Activated T-helper 17 cell treated with anti-CD3 and anti-CD28 coated beads, Interleukin-2, amount 50 U/mL, for 72 hours (primary cell): ENCODE measurements around the gene PIGBOS1. TPM values are rescaled to one million over a fixed set of nuclear protein-coding genes. Genes with fewer than 3 reads are reported as not detected.
"Not testable (repeated sequence)": the region's sequence is repeated elsewhere in the genome, so short reads cannot be mapped to it uniquely, and the experiment has no call there.

Experiments used
- ATAC-seq: fragments of 150-1000 bp; cut with Tn5 transposase; replicated peaks from 2 replicates; pipeline ENCODE4 v1.10.0; 2021; ENCODE audit warnings: mild to moderate bottlenecking, moderate library complexity
- H3K27ac Mint-ChIP-seq: one replicate; pipeline ENCODE4 v1.8.0; 2022; ENCODE audit warnings: mixed read lengths
- H3K27me3 Mint-ChIP-seq: one replicate; pipeline ENCODE4 v1.8.0; 2022; ENCODE audit warnings: mixed read lengths
- H3K36me3 Mint-ChIP-seq: one replicate; pipeline ENCODE4 v1.8.0; 2022; ENCODE audit warnings: low read depth, mild to moderate bottlenecking, mixed read lengths
- H3K4me1 Mint-ChIP-seq: one replicate; pipeline ENCODE4 v1.8.0; 2022; ENCODE audit warnings: mixed read lengths
- H3K4me3 Mint-ChIP-seq: one replicate; pipeline ENCODE4 v1.8.0; 2022; ENCODE audit warnings: mild to moderate bottlenecking, mixed read lengths
- H3K9me3 Mint-ChIP-seq: one replicate; pipeline ENCODE4 v1.8.0; 2022; ENCODE audit warnings: mixed read lengths
- total RNA-seq, 2 donors: library from RNA; stranded (reverse); gene quantifications; one replicate each; pipeline ENCODE4 v1.2.3, GENCODE V29; 2022

The PIGBOS1 gene
- total RNA-seq, 2 donors from 2014 or later, result 7.8 to 10.9 TPM

GRCh38 chr15:55286442-55287189, 32.3 kb downstream of the PIGBOS1 start:
- not testable (repeated sequence) for H3K9me3 Mint-ChIP-seq, ATAC-seq, H3K27me3 Mint-ChIP-seq
- Mint-ChIP-seq H3K36me3 (peaks cover 76% of the 10 kb centered on the region), H3K4me1 (peaks cover 43% of the 10 kb centered on the region), H3K27ac (peak overlapping the region; percentile 97), H3K4me3 (peak overlapping the region; percentile 98)

- Mint-ChIP-seq H3K27me3 (no peaks in the 10 kb centered on the region), H3K36me3 (peaks cover 94% of the 10 kb centered on the region), H3K27ac (peak overlapping the region; percentile 96), H3K9me3 (no peaks in the 10 kb centered on the region), H3K4me3 (peak overlapping the region; percentile 98), H3K4me1 (peaks cover 65% of the 10 kb centered on the region)
- no peak for ATAC-seq
These were observed 34.5 kb downstream of the PIGBOS1 start for GRCh38 chr15:55284426-55284825.

GRCh38 chr15:55283379-55284147, 35.4 kb downstream of the PIGBOS1 start:
- H3K27ac Mint-ChIP-seq, result peak overlapping the region; percentile 96
- H3K4me3 Mint-ChIP-seq, result peak overlapping the region; percentile 98
- peak; percentile 44 for ATAC-seq
- H3K9me3 Mint-ChIP-seq, result no peaks in the 10 kb centered on the region
- peaks cover 74% of the 10 kb centered on the region for H3K4me1 Mint-ChIP-seq
- no peaks in the 10 kb centered on the region for H3K27me3 Mint-ChIP-seq
- peaks cover 95% of the 10 kb centered on the region for H3K36me3 Mint-ChIP-seq

- Mint-ChIP-seq H3K27me3 (no peaks in the 10 kb centered on the region), H3K4me1 (peaks cover 81% of the 10 kb centered on the region), H3K36me3 (peaks cover 94% of the 10 kb centered on the region), H3K27ac (peak overlapping the region; percentile 96), H3K4me3 (peak overlapping the region; percentile 98), H3K9me3 (no peaks in the 10 kb centered on the region)
- peak; percentile 22 for ATAC-seq
These were observed 36.6 kb downstream of the PIGBOS1 start for GRCh38 chr15:55282284-55282833.

- no peak for ATAC-seq
- H3K27me3 Mint-ChIP-seq, result no peaks in the 10 kb centered on the region
- peaks cover 88% of the 10 kb centered on the region for H3K4me1 Mint-ChIP-seq
- H3K4me3 Mint-ChIP-seq, result peak overlapping the region; percentile 98
- no peaks in the 10 kb centered on the region for H3K9me3 Mint-ChIP-seq
- peaks cover 94% of the 10 kb centered on the region for H3K36me3 Mint-ChIP-seq
- H3K27ac Mint-ChIP-seq, result peak overlapping the region; percentile 96
These were observed 37.2 kb downstream of the PIGBOS1 start for GRCh38 chr15:55281517-55282228.

GRCh38 chr15:55280589-55280988, 38.3 kb downstream of the PIGBOS1 start:
- Mint-ChIP-seq H3K4me1 (peaks cover 85% of the 10 kb centered on the region), H3K36me3 (peaks cover 91% of the 10 kb centered on the region), H3K27ac (peak overlapping the region; percentile 96), H3K4me3 (peak overlapping the region; percentile 98)
- ATAC-seq, H3K27me3 Mint-ChIP-seq, H3K9me3 Mint-ChIP-seq: not testable (repeated sequence)

GRCh38 chr15:55279746-55280351, 39.1 kb downstream of the PIGBOS1 start:
- Mint-ChIP-seq H3K4me1 (peaks cover 83% of the 10 kb centered on the region), H3K9me3 (no peaks in the 10 kb centered on the region), H3K36me3 (peaks cover 91% of the 10 kb centered on the region), H3K4me3 (peak overlapping the region; percentile 98), H3K27me3 (no peaks in the 10 kb centered on the region), H3K27ac (peak overlapping the region; percentile 96)
- ATAC-seq, result peak; percentile 73

- peak overlapping the region; percentile 96 for H3K27ac Mint-ChIP-seq
- no peaks in the 10 kb centered on the region for H3K27me3 Mint-ChIP-seq
- peaks cover 89% of the 10 kb centered on the region for H3K36me3 Mint-ChIP-seq
- peaks cover 77% of the 10 kb centered on the region for H3K4me1 Mint-ChIP-seq
- H3K4me3 Mint-ChIP-seq, result peak overlapping the region; percentile 98
- ATAC-seq, result no peak
- H3K9me3 Mint-ChIP-seq, result no peaks in the 10 kb centered on the region
These were observed 39.7 kb downstream of the PIGBOS1 start for GRCh38 chr15:55279100-55279745.

- H3K36me3 Mint-ChIP-seq, result peaks cover 89% of the 10 kb centered on the region
- H3K27ac Mint-ChIP-seq, result peak overlapping the region; percentile 96
- ATAC-seq, result no peak
- H3K4me1 Mint-ChIP-seq, result peaks cover 80% of the 10 kb centered on the region
- peak overlapping the region; percentile 98 for H3K4me3 Mint-ChIP-seq
- H3K9me3 Mint-ChIP-seq, result no peaks in the 10 kb centered on the region
- no peaks in the 10 kb centered on the region for H3K27me3 Mint-ChIP-seq
These were observed 41.2 kb downstream of the PIGBOS1 start for GRCh38 chr15:55277715-55278114.

- Mint-ChIP-seq H3K27ac (peak overlapping the region; percentile 96), H3K9me3 (no peaks in the 10 kb centered on the region), H3K27me3 (no peaks in the 10 kb centered on the region), H3K36me3 (peaks cover 87% of the 10 kb centered on the region), H3K4me3 (peak overlapping the region; percentile 98), H3K4me1 (peaks cover 79% of the 10 kb centered on the region)
- peak; percentile 63 for ATAC-seq
These were observed 41.8 kb downstream of the PIGBOS1 start for GRCh38 chr15:55277116-55277564.

- Mint-ChIP-seq H3K36me3 (peaks cover 84% of the 10 kb centered on the region), H3K4me1 (peaks cover 75% of the 10 kb centered on the region), H3K27ac (peak overlapping the region; percentile 96), H3K27me3 (no peaks in the 10 kb centered on the region), H3K4me3 (peak overlapping the region; percentile 98), H3K9me3 (no peaks in the 10 kb centered on the region)
- no peak for ATAC-seq
These were observed 42.6 kb downstream of the PIGBOS1 start for GRCh38 chr15:55276324-55276723.

GRCh38 chr15:55270291-55270690, 48.6 kb downstream of the PIGBOS1 start:
- Mint-ChIP-seq H3K9me3 (no peaks in the 10 kb centered on the region), H3K4me3 (peak overlapping the region; percentile 74), H3K27ac (peak overlapping the region; percentile 86), H3K36me3 (peaks cover 92% of the 10 kb centered on the region), H3K27me3 (no peaks in the 10 kb centered on the region), H3K4me1 (peaks cover 68% of the 10 kb centered on the region)
- peak; percentile 13 for ATAC-seq

- Mint-ChIP-seq H3K9me3 (no peaks in the 10 kb centered on the region), H3K4me3 (peak overlapping the region; percentile 74), H3K27me3 (no peaks in the 10 kb centered on the region), H3K4me1 (peaks cover 54% of the 10 kb centered on the region), H3K27ac (peak overlapping the region; percentile 86), H3K36me3 (peaks cover 94% of the 10 kb centered on the region)
- no peak for ATAC-seq
These were observed 50.7 kb downstream of the PIGBOS1 start for GRCh38 chr15:55268176-55268695.
